GM12872 (cell line): Measurements from ENCODE around the gene SMPD1.

ENCODE experiments used
- CTCF ChIP-seq: IDR thresholded peaks from 3 replicates; pipeline ENCODE4 v1.5.1; 2011; ENCODE audit warnings: low read depth, mild to moderate bottlenecking, low read length, moderate library complexity; ENCODE audit not compliant: insufficient read depth

The SMPD1 gene

GRCh38 chr11:6419009-6419631 lies 28.8 kb downstream of the SMPD1 start, which contains the start of gene APBB1:
APBB1 (minus strand) TSS chr11:6419094; CDS start chr11:6411347, 7,747 bp downstream.
- TF ChIP-seq CTCF = no peak

- no peak for TF ChIP-seq CTCF
These were observed 30.4 kb downstream of the SMPD1 start for GRCh38 chr11:6420677-6421076.

GRCh38 chr11:6427516-6427915 lies 37.2 kb downstream of the SMPD1 start:
- no peak for TF ChIP-seq CTCF

GRCh38 chr11:6431861-6432260 lies 41.6 kb downstream of the SMPD1 start:
- no peak for TF ChIP-seq CTCF

GRCh38 chr11:6433998-6434660 lies 43.9 kb downstream of the SMPD1 start:
- no peak for TF ChIP-seq CTCF

- no peak for TF ChIP-seq CTCF
These were observed 47.1 kb downstream of the SMPD1 start for GRCh38 chr11:6437423-6437822.

GRCh38 chr11:6437993-6438392 lies 47.7 kb downstream of the SMPD1 start:
- TF ChIP-seq CTCF = no peak
